GM21717 (cell line): ENCODE data around the gene ZDHHC4.
A peak's percentile ranks its signal among the peaks of the same experiment; 100 is the strongest.
"Not testable (repeated sequence)": the region's sequence is repeated elsewhere in the genome, so short reads cannot be mapped to it uniquely, and the experiment has no call there.

ENCODE experiments used
- ATAC-seq: cut with Tn5 transposase; IDR thresholded peaks from one replicate; pipeline ENCODE4 v1.9.1; 2021; ENCODE audit warnings: mild to moderate bottlenecking, moderate library complexity; ENCODE audit not compliant: unreplicated experiment

Gene ZDHHC4

GRCh38 chr7:6631605-6632004 is 54.4 kb downstream of the ZDHHC4 start:
- ATAC-seq: no peak

GRCh38 chr7:6634021-6634420 is 56.8 kb downstream of the ZDHHC4 start:
- no peak for ATAC-seq

GRCh38 chr7:6634971-6635370 is 57.7 kb downstream of the ZDHHC4 start:
- ATAC-seq: not testable (repeated sequence)

GRCh38 chr7:6636741-6637543 is 59.7 kb downstream of the ZDHHC4 start, which contains the start of gene ZNF316:
TSS of gene ZNF316 (plus strand) at chr7:6637318. CDS start at chr7:6642410, 5,092 bp downstream.
- peak; percentile 59 for ATAC-seq

GRCh38 chr7:6637544-6638229 is 60.4 kb downstream of the ZDHHC4 start:
- peak; percentile 71 for ATAC-seq
